Measurements from ENCODE around the gene IL1RAP. TPM values are rescaled to one million over a fixed set of nuclear protein-coding genes. Genes with fewer than 3 reads are reported as not detected.

Gene IL1RAP
- total and polyA plus RNA-seq, 2 experiments from 2014 or later: 3.6 to 5.0 TPM

GRCh38 chr3:190644766-190645165 lies 130.9 kb downstream of the IL1RAP start (continued):
- no peak for TF ChIP-seq REST (IDR thresholded peaks at IDR 0.05; ENCODE audit: unreplicated experiment)
- TF ChIP-seq ZNF331 (CRISPR knock-in tag; IDR thresholded peaks at IDR 0.05; ENCODE audit: low read depth): no peak
- no peak for TF ChIP-seq ETS1 (IDR thresholded peaks at IDR 0.05)
- no peak for TF ChIP-seq EZH2phosphoT487 (IDR thresholded peaks at IDR 0.05; ENCODE audit: unreplicated experiment)
- no peak for TF ChIP-seq EZH2 (IDR thresholded peaks at IDR 0.05; ENCODE audit: low read depth, unreplicated experiment)
- no peak for TF ChIP-seq CREB1 (CRISPR knock-in tag; IDR thresholded peaks at IDR 0.05; ENCODE audit: low read depth)
- no peak for TF ChIP-seq CTCF (conservative IDR thresholded peaks at IDR 0.05; ENCODE audit: low read depth in 2 of 2)
- TF ChIP-seq JUNB (IDR thresholded peaks at IDR 0.05; ENCODE audit: unreplicated experiment): no peak
- no peak for TF ChIP-seq NANOG (IDR thresholded peaks at IDR 0.05; ENCODE audit: borderline replicate concordance)
- TF ChIP-seq POLR2AphosphoS5 (IDR thresholded peaks at IDR 0.05; ENCODE audit: low read depth): no peak
- no peak for TF ChIP-seq ZNF114 (CRISPR knock-in tag; IDR thresholded peaks at IDR 0.05)

GRCh38 chr3:190645932-190646460 lies 132.1 kb downstream of the IL1RAP start:
- TF ChIP-seq ETS1 (IDR thresholded peaks at IDR 0.05) (peak; percentile 71), EZH2 (IDR thresholded peaks at IDR 0.05; ENCODE audit: low read depth, unreplicated experiment) (no peak)
- Mint-ChIP-seq H3K27ac (peak overlapping the region; percentile 97), H3K4me3 (no peak overlapping the region; the same call in 1 of the 3 replicates), H3K9me3 (no peaks in the 10 kb centered on the region), H3K4me1 (peaks cover 29% of the 10 kb centered on the region), H3K27me3 (ENCODE audit: insufficient read depth, low read depth, poor library complexity) (no peaks in the 10 kb centered on the region), H3K36me3 (ENCODE audit: low read depth) (no peaks in the 10 kb centered on the region)
- H3K4me1 ChIP-seq (ENCODE audit: insufficient read depth): peaks cover 23% of the 10 kb centered on the region
- no peaks in the 10 kb centered on the region for H3F3A ChIP-seq (replicated peaks; ENCODE audit: low read depth)
- H3K4me2 ChIP-seq: peak overlapping the region; percentile 56
- H3K79me2 ChIP-seq (replicated peaks; ENCODE audit: insufficient read depth): no peaks in the 10 kb centered on the region
- H3K9me2 ChIP-seq (ENCODE audit: insufficient read depth): no peaks in the 10 kb centered on the region
- H3K27me3 ChIP-seq (ENCODE audit: insufficient read depth): no peaks in the 10 kb centered on the region
- peak overlapping the region; percentile 1; the same call in 1 of the 2 replicates for H3K4me3 ChIP-seq
- no peaks in the 10 kb centered on the region for H4K20me1 ChIP-seq (replicated peaks; ENCODE audit: insufficient read depth)
- peak; percentile 73 for ATAC-seq
- peak; percentile 62 for DNase-seq (ENCODE audit: low spot score)
- H3K36me3 ChIP-seq (ENCODE audit: insufficient read depth): no peaks in the 10 kb centered on the region
- no peak overlapping the region for H2AFZ ChIP-seq
- peak overlapping the region; percentile 90 for H3K27ac ChIP-seq (ENCODE audit: low read depth)
